Activated gamma-delta T cell treated with Interleukin-2 at 50 U/mL for 16 hours (primary cell): ENCODE measurements around the gene THBS1.

Experiments
- DNase-seq: peaks from one replicate; pipeline ENCODE4 v3.0.0-alpha.2; 2020

The THBS1 gene

GRCh38 chr15:39589815-39590644 lies 9.2 kb downstream of the THBS1 start:
- DNase-seq, result no peak

GRCh38 chr15:39591141-39591895 lies 10.4 kb downstream of the THBS1 start:
- no peak for DNase-seq

- DNase-seq, result no peak
Observed at GRCh38 chr15:39591896-39592315, 11.0 kb downstream of the THBS1 start.

GRCh38 chr15:39592500-39592899 lies 11.6 kb downstream of the THBS1 start:
- DNase-seq, result no peak

GRCh38 chr15:39593071-39593655 lies 12.3 kb downstream of the THBS1 start:
- no peak for DNase-seq

- DNase-seq, result no peak
Observed at GRCh38 chr15:39593656-39594445, 13.0 kb downstream of the THBS1 start.

GRCh38 chr15:39594446-39595337 lies 13.8 kb downstream of the THBS1 start:
- no peak for DNase-seq

- DNase-seq, result no peak
Observed at GRCh38 chr15:39595338-39596221, 14.7 kb downstream of the THBS1 start.

- DNase-seq, result no peak
Observed at GRCh38 chr15:39596358-39597051, 15.6 kb downstream of the THBS1 start.

GRCh38 chr15:39597336-39597735 lies 16.5 kb downstream of the THBS1 start:
- DNase-seq, result no peak

GRCh38 chr15:39597751-39598185 lies 16.9 kb downstream of the THBS1 start:
- no peak for DNase-seq

- no peak for DNase-seq
Observed at GRCh38 chr15:39598186-39598850, 17.4 kb downstream of the THBS1 start.

- no peak for DNase-seq
Observed at GRCh38 chr15:39598958-39599845, 18.3 kb downstream of the THBS1 start.

GRCh38 chr15:39599871-39600270 lies 19.0 kb downstream of the THBS1 start:
- DNase-seq, result no peak

GRCh38 chr15:39602143-39602542 lies 21.3 kb downstream of the THBS1 start:
- DNase-seq, result no peak

GRCh38 chr15:39605146-39605545 lies 24.3 kb downstream of the THBS1 start:
- no peak for DNase-seq

- no peak for DNase-seq
Observed at GRCh38 chr15:39608185-39609139, 27.6 kb downstream of the THBS1 start.
